Lower leg skin (tissue), 3 donors: Measurements from ENCODE around the gene MAP9.

Source experiments
- POLR2A ChIP-seq, 2 donors: fragments of 450-650 bp; IDR thresholded peaks; one replicate each; pipeline ENCODE4 v1.6.1; 2016 to 2017; ENCODE audit warnings: antibody characterized with exemption in 2 of 2, mild to moderate bottlenecking in 1 of 2, moderate library complexity in 1 of 2
- TF ChIP-seq, protein P1 (sequence below), 3 donors: fragments of 450-650 bp; IDR thresholded peaks; one replicate each; pipeline ENCODE4 v1.5.1; 2016; ENCODE audit warnings: antibody characterized with exemption in 3 of 3, mild to moderate bottlenecking in 3 of 3, moderate library complexity in 2 of 3

DNA sequence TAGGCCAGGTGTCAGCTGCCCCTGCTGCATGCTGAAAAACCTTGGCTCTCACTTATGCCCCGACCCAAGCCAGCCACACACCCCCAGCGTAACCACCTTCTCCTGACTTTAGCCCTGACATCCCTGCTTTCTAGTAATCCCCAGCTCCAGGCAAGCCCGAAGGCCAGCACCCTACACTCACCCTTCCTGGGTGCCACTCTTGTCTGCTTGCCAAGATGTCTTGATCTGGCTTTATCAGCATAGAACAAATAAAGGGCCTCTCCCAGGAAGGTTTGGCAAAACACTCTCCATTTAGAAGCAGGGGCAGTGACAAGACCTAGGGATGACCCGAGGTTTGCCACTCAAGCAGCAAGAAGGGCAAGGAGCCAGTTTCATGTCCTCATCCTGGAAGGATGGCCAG is 6.8 kb upstream of the MAP9 start:
- no peak for TF ChIP-seq POLR2A (IDR thresholded peaks at IDR 0.05)
- TF ChIP-seq, protein P1, sequence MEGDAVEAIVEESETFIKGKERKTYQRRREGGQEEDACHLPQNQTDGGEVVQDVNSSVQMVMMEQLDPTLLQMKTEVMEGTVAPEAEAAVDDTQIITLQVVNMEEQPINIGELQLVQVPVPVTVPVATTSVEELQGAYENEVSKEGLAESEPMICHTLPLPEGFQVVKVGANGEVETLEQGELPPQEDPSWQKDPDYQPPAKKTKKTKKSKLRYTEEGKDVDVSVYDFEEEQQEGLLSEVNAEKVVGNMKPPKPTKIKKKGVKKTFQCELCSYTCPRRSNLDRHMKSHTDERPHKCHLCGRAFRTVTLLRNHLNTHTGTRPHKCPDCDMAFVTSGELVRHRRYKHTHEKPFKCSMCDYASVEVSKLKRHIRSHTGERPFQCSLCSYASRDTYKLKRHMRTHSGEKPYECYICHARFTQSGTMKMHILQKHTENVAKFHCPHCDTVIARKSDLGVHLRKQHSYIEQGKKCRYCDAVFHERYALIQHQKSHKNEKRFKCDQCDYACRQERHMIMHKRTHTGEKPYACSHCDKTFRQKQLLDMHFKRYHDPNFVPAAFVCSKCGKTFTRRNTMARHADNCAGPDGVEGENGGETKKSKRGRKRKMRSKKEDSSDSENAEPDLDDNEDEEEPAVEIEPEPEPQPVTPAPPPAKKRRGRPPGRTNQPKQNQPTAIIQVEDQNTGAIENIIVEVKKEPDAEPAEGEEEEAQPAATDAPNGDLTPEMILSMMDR (IDR thresholded peaks at IDR 0.05): no peak
